ENCODE measurements around the gene ZNF264.

DNA sequence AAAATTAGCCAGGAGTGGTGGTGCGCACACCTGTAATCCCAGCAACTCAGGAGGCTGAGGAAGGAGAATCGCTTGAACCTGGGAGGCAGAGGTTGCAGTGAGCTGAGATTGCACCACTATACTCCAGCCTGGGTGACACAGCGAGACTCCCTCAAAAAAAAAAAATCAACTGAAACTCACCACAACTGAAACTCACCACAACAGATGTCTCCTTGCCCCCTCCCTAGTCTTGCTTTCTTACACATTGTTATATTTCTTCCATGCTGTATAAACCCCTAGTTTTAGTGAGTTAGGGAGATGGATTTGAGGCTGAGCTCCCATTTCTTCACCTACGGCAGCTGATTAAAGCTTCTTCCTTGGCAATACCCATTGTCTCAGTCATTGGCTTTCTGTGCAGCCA, 49.6 kb upstream of the ZNF264 start:
- TF ChIP-seq, protein P1, sequence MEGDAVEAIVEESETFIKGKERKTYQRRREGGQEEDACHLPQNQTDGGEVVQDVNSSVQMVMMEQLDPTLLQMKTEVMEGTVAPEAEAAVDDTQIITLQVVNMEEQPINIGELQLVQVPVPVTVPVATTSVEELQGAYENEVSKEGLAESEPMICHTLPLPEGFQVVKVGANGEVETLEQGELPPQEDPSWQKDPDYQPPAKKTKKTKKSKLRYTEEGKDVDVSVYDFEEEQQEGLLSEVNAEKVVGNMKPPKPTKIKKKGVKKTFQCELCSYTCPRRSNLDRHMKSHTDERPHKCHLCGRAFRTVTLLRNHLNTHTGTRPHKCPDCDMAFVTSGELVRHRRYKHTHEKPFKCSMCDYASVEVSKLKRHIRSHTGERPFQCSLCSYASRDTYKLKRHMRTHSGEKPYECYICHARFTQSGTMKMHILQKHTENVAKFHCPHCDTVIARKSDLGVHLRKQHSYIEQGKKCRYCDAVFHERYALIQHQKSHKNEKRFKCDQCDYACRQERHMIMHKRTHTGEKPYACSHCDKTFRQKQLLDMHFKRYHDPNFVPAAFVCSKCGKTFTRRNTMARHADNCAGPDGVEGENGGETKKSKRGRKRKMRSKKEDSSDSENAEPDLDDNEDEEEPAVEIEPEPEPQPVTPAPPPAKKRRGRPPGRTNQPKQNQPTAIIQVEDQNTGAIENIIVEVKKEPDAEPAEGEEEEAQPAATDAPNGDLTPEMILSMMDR (IDR thresholded peaks at IDR 0.05; ENCODE audit: low read depth, low read length), result no peak
- TF ChIP-seq EZH2phosphoT487 (IDR thresholded peaks at IDR 0.05; ENCODE audit: low read depth), result no peak
